ENCODE results near the gene KLHL9.
"Not testable (repeated sequence)": the region's sequence is repeated elsewhere in the genome, so short reads cannot be mapped to it uniquely, and the experiment has no call there.

KLHL9 gene

GRCh38 chr9:21334701-21335632, at the start of gene KLHL9:
KLHL9 (minus strand) TSS chr9:21335404; CDS start chr9:21334859, 545 bp downstream.
- DNase-seq, result peak; percentile 78 to 90
- peak; percentile 92 for ATAC-seq
- H3K27ac Mint-ChIP-seq, result peak within 1 kb of the TSS; percentile 96 to 97
- no peaks in the 10 kb centered on the region for H3K9me3 Mint-ChIP-seq
- H3K4me3 Mint-ChIP-seq, result peak within 1 kb of the TSS; percentile 85 to 94
- H3K27me3 Mint-ChIP-seq, result no peaks in the 10 kb centered on the region
- peaks cover 46% of the 10 kb centered on the region for H3K4me1 Mint-ChIP-seq

GRCh38 chr9:21383627-21384026, 48.4 kb upstream of the KLHL9 start:
- H3K4me3 Mint-ChIP-seq, result peak overlapping the region; percentile 1 to 2
- peaks cover 26% of the 10 kb centered on the region for H3K4me1 Mint-ChIP-seq
- DNase-seq (no peak), ATAC-seq (no peak)
- H3K27ac Mint-ChIP-seq, result peak overlapping the region in 1 of 2 donors; percentile 18
- H3K9me3 Mint-ChIP-seq, result no peaks in the 10 kb centered on the region
- peaks cover 42% of the 10 kb centered on the region for H3K27me3 Mint-ChIP-seq

GRCh38 chr9:21381448-21382339, 46.5 kb upstream of the KLHL9 start:
- H3K4me1 Mint-ChIP-seq, result peaks cover 27% of the 10 kb centered on the region
- no peaks in the 10 kb centered on the region for H3K9me3 Mint-ChIP-seq
- peak overlapping the region; percentile 40 to 60 for H3K4me3 Mint-ChIP-seq
- DNase-seq (no peak), ATAC-seq (peak; percentile 97)
- peaks cover 42% of the 10 kb centered on the region for H3K27me3 Mint-ChIP-seq
- H3K27ac Mint-ChIP-seq, result no peak overlapping the region

- H3K27ac Mint-ChIP-seq, H3K4me3 Mint-ChIP-seq, H3K4me1 Mint-ChIP-seq, H3K9me3 Mint-ChIP-seq, DNase-seq, ATAC-seq: not testable (repeated sequence)
- peaks cover 13% of the 10 kb centered on the region for H3K27me3 Mint-ChIP-seq
These were observed 36.3 kb upstream of the KLHL9 start for GRCh38 chr9:21371467-21371866.

GRCh38 chr9:21367957-21368356, 32.8 kb upstream of the KLHL9 start, which contains the start of gene IFNA13:
IFNA13 (minus strand) TSS chr9:21368057; CDS start chr9:21368010, 47 bp downstream.
- no peak for DNase-seq
- H3K9me3 Mint-ChIP-seq, result no peaks in the 10 kb centered on the region
- H3K4me1 Mint-ChIP-seq, result no peaks in the 10 kb centered on the region
- ATAC-seq, result no peak
- H3K27ac Mint-ChIP-seq, result no peak within 1 kb of the TSS
- H3K27me3 Mint-ChIP-seq, result peaks cover 34% of the 10 kb centered on the region
- no peak within 1 kb of the TSS for H3K4me3 Mint-ChIP-seq

GRCh38 chr9:21367169-21367568, 32.0 kb upstream of the KLHL9 start:
- not testable (repeated sequence) for H3K4me1 Mint-ChIP-seq, DNase-seq, H3K9me3 Mint-ChIP-seq, H3K4me3 Mint-ChIP-seq, H3K27ac Mint-ChIP-seq, ATAC-seq
- peaks cover 35% of the 10 kb centered on the region for H3K27me3 Mint-ChIP-seq

- Mint-ChIP-seq H3K27ac (no peak overlapping the region), H3K4me3 (no peak overlapping the region), H3K9me3 (no peaks in the 10 kb centered on the region), H3K27me3 (peaks cover 25% of the 10 kb centered on the region), H3K4me1 (peaks cover 15% of the 10 kb centered on the region)
- DNase-seq, result no peak
- no peak for ATAC-seq
These were observed 27.1 kb upstream of the KLHL9 start for GRCh38 chr9:21362287-21362686.

GRCh38 chr9:21357479-21358460, 22.6 kb upstream of the KLHL9 start:
- DNase-seq, result peak; percentile 7 to 18
- Mint-ChIP-seq H3K4me3 (peak overlapping the region; percentile 66 to 84), H3K4me1 (peaks cover 19% of the 10 kb centered on the region), H3K9me3 (peaks cover 6 to 9% of the 10 kb centered on the region in 2 donors), H3K27me3 (peaks cover 17% of the 10 kb centered on the region), H3K27ac (peak overlapping the region; percentile 58 to 59)
- peak; percentile 93 for ATAC-seq

GRCh38 chr9:21350787-21351186, 15.6 kb upstream of the KLHL9 start, which contains the start of gene IFNA6:
IFNA6 (minus strand) TSS chr9:21350887; CDS start chr9:21350887, 0 bp downstream.
- H3K4me1 Mint-ChIP-seq, result no peaks in the 10 kb centered on the region
- H3K27ac Mint-ChIP-seq, result no peak within 1 kb of the TSS
- DNase-seq (no peak), ATAC-seq (no peak)
- peaks cover 6 to 9% of the 10 kb centered on the region in 2 donors for H3K9me3 Mint-ChIP-seq
- H3K27me3 Mint-ChIP-seq, result peaks cover 22% of the 10 kb centered on the region
- H3K4me3 Mint-ChIP-seq, result no peak within 1 kb of the TSS

GRCh38 chr9:21348430-21348970, 13.3 kb upstream of the KLHL9 start:
- no peak overlapping the region for H3K27ac Mint-ChIP-seq
- ATAC-seq, result no peak
- no peak overlapping the region for H3K4me3 Mint-ChIP-seq
- peaks cover 1 to 3% of the 10 kb centered on the region in 2 donors for H3K9me3 Mint-ChIP-seq
- H3K4me1 Mint-ChIP-seq, result no peaks in the 10 kb centered on the region
- DNase-seq, result no peak
- H3K27me3 Mint-ChIP-seq, result peaks cover 20% of the 10 kb centered on the region

GRCh38 chr9:21340735-21341134, 5.5 kb upstream of the KLHL9 start:
- Mint-ChIP-seq H3K27ac (no peak overlapping the region), H3K27me3 (peaks cover 36% of the 10 kb centered on the region), H3K9me3 (peaks cover 4 to 6% of the 10 kb centered on the region in 2 donors), H3K4me1 (peaks cover 10% of the 10 kb centered on the region), H3K4me3 (no peak overlapping the region)
- ATAC-seq (no peak), DNase-seq (no peak)

- Mint-ChIP-seq H3K9me3 (no peaks in the 10 kb centered on the region), H3K4me3 (peak overlapping the region; percentile 60 to 94), H3K27me3 (peaks cover 3% of the 10 kb centered on the region), H3K4me1 (peaks cover 35% of the 10 kb centered on the region), H3K27ac (peak overlapping the region in 1 of 2 donors; percentile 90)
- DNase-seq (no peak), ATAC-seq (no peak)
These were observed 1.3 kb upstream of the KLHL9 start for GRCh38 chr9:21336457-21336856.

GRCh38 chr9:21333226-21333625, 2.0 kb downstream of the KLHL9 start:
- H3K9me3 Mint-ChIP-seq, result no peaks in the 10 kb centered on the region
- DNase-seq (no peak), ATAC-seq (no peak)
- peaks cover 58% of the 10 kb centered on the region for H3K4me1 Mint-ChIP-seq
- H3K27me3 Mint-ChIP-seq, result no peaks in the 10 kb centered on the region
- peak overlapping the region; percentile 85 to 94 for H3K4me3 Mint-ChIP-seq
- no peak overlapping the region for H3K27ac Mint-ChIP-seq

- Mint-ChIP-seq H3K4me1 (peaks cover 70% of the 10 kb centered on the region), H3K9me3 (no peaks in the 10 kb centered on the region), H3K27me3 (no peaks in the 10 kb centered on the region), H3K4me3 (peak overlapping the region; percentile 46 to 94), H3K27ac (no peak overlapping the region)
- DNase-seq (no peak), ATAC-seq (no peak)
These were observed 3.4 kb downstream of the KLHL9 start for GRCh38 chr9:21331676-21332402.
